ENCODE results near the gene TAF6L. TPM values are rescaled to one million over a fixed set of nuclear protein-coding genes. Genes with fewer than 3 reads are reported as not detected.
A peak's percentile ranks its signal among the peaks of the same experiment; 100 is the strongest.

The TAF6L gene
- total RNA-seq, 4 donors from 2014 or later = 6.8 to 34.3 (median 24.1) TPM

DNA sequence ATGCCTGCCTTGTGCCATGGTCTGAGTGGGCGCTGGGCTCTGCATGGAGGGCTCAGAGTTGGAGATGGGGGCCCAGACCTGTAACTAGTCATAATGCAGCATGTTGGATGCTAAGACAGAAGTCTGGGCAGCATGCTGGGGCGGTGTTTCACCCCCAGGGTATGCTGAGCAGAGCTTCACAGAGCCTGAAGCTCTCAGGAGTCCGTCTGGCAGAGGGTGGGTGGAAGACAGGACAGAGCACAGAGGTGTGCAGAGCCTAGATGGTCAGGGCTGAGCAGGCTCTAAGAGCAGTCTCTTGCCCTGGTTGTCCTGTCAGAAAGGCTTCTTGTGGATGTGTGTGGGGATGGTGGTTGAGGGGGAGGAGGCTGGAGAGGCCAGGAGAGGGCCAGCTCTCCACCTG, 7.2 kb downstream of the TAF6L start:
- no peaks in the 10 kb centered on the region for H3K36me3 ChIP-seq

DNA sequence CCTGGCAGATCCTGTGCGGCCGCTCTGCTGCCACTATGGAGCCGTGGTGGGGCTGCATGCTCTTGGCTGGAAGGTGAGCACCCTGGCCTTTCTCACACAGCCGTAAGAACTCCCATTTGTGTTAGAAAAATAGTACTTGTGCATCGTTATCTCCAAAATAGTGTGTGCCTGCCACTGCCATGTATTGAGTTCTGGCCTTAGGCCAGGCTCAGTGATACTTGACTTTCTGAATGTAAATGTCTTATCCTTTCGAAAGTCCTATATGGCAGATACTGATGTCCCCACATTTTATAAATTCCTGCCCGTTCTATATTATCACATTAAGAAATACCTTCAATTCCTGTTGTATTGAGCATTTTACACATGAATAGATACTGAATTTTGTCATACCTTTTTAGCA, 11.6 kb downstream of the TAF6L start:
- H3K4me3 ChIP-seq = no peak overlapping the region
- no peaks in the 10 kb centered on the region for H3K4me1 ChIP-seq
- no peaks in the 10 kb centered on the region for H3K36me3 ChIP-seq
- H3K9me3 ChIP-seq = no peaks in the 10 kb centered on the region
- intact Hi-C loops (cut with DNase I; ENCODE audit: low total_unique reads) = no loop called here
- DNase-seq = no peak
- TF ChIP-seq, protein P1, sequence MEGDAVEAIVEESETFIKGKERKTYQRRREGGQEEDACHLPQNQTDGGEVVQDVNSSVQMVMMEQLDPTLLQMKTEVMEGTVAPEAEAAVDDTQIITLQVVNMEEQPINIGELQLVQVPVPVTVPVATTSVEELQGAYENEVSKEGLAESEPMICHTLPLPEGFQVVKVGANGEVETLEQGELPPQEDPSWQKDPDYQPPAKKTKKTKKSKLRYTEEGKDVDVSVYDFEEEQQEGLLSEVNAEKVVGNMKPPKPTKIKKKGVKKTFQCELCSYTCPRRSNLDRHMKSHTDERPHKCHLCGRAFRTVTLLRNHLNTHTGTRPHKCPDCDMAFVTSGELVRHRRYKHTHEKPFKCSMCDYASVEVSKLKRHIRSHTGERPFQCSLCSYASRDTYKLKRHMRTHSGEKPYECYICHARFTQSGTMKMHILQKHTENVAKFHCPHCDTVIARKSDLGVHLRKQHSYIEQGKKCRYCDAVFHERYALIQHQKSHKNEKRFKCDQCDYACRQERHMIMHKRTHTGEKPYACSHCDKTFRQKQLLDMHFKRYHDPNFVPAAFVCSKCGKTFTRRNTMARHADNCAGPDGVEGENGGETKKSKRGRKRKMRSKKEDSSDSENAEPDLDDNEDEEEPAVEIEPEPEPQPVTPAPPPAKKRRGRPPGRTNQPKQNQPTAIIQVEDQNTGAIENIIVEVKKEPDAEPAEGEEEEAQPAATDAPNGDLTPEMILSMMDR (IDR thresholded peaks at IDR 0.05) = no peak
- TF ChIP-seq POLR2A (IDR thresholded peaks at IDR 0.05) = no peak
- no peak overlapping the region for H3K27ac ChIP-seq
- H3K27me3 ChIP-seq = no peaks in the 10 kb centered on the region

More for the DNA sequence above, 7.2 kb downstream of the TAF6L start:
- Histone ChIP-seq H3K27me3 (no peaks in the 10 kb centered on the region), H3K4me1 (no peaks in the 10 kb centered on the region), H3K9me3 (no peaks in the 10 kb centered on the region), H3K27ac (no peak overlapping the region), H3K4me3 (no peak overlapping the region)
- TF ChIP-seq, protein P1 (IDR thresholded peaks at IDR 0.05) = no peak
- TF ChIP-seq POLR2A (IDR thresholded peaks at IDR 0.05) = no peak
- no peak for DNase-seq
- intact Hi-C loops (cut with DNase I; ENCODE audit: low total_unique reads) = no loop called here

DNA sequence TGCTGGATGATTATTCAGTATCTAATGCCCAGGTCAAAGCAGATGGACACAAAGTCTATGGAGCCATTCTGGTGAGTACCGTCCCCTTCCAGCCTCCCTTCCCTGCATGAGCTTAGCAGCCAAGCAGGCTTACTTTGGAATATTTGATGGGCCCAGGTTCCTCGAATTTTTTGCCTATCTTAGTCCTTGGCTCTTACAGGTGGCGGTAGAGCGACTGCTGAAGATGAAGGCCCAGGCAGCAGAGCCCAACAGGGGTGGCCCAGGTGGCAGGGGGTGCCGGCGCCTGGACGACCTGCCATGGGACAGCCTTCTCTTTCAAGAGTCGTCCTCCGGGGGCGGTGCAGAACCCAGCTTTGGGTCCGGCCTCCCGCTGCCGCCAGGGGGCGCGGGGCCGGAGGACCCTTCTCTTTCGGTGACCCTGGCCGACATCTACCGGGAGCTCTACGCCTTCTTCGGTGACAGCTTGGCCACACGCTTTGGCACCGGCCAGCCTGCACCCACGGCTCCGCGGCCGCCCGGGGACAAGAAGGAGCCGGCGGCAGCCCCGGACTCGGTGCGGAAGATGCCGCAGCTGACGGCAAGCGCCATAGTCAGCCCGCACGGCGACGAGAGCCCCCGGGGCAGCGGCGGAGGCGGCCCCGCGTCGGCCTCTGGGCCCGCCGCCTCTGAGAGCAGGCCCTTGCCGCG, 15.3 kb downstream of the TAF6L start:
- intact Hi-C loops (cut with DNase I; ENCODE audit: low total_unique reads) = loop anchor here (2.0 kb wide), 1 partner anchor 76 kb away; no protein-coding TSS in a partner anchor
- no peaks in the 10 kb centered on the region for H3K9me3 ChIP-seq
- TF ChIP-seq, protein P1 (IDR thresholded peaks at IDR 0.05) = peak; percentile 96 to 98 (median 96)
- no peak for TF ChIP-seq POLR2A (IDR thresholded peaks at IDR 0.05)
- H3K27me3 ChIP-seq = no peaks in the 10 kb centered on the region
- H3K36me3 ChIP-seq = no peaks in the 10 kb centered on the region
- no peaks in the 10 kb centered on the region for H3K4me1 ChIP-seq
- DNase-seq = peak; percentile 87 to 88
- H3K4me3 ChIP-seq = peak overlapping the region; percentile 84 to 96
- H3K27ac ChIP-seq = peak overlapping the region; percentile 96 to 97

DNA sequence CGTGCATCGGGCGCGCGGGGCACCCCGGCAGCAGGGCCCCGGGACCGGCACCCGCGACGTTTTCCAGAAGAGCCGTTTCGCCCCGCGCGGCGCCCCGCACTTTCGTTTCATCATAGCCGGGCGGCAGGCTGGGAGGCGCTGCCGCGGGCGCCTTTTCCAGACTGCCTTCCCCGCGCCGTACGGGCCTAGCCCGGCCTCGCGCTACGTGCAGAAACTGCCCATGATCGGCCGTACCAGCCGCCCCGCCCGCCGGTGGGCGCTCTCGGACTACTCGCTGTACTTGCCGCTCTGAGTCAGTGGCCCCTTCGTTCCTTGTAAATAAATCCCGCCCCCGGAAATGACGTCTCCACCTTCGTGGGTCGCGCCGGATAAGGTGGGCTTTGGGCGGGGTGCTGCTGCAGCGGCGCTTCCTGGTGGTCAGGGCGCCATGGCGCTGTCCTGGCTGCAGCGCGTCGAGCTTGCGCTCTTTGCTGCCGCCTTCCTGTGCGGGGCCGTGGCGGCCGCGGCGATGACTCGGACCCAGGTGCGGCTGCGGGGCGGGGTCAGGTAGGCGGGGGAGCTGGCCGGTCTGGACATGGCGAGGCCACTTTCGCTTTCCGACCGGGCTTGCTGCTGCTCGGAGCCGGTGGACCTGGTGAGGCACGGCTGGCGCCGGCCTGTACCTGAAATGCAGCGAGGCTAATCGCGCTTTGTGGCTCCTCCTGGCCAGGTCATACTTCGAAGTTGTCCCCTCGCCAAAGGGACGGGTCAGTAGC, 16.0 kb downstream of the TAF6L start, which contains the start of gene TMEM179B:
Gene TMEM179B, plus strand, starts transcription at position 398 of the 755 bp plus-strand sequence. Its CDS starts 30 bp downstream, at position 428.
- Histone ChIP-seq H3K9me3 (no peaks in the 10 kb centered on the region), H3K4me1 (peaks cover 0 to 2% of the 10 kb centered on the region in 2 donors), H3K4me3 (peak within 1 kb of the TSS; percentile 84 to 96), H3K27ac (peak within 1 kb of the TSS; percentile 96 to 97), H3K27me3 (no peaks in the 10 kb centered on the region), H3K36me3 (no peaks in the 10 kb centered on the region)
- TF ChIP-seq POLR2A (IDR thresholded peaks at IDR 0.05) = peak; percentile 96 to 98
- TF ChIP-seq, protein P1 (IDR thresholded peaks at IDR 0.05) = peak in 3 of 4 experiments; percentile 61 to 67 (median 61)
- intact Hi-C loops (cut with DNase I; ENCODE audit: low total_unique reads) = loop anchor here (2.0 kb wide), 1 partner anchor 76 kb away; no protein-coding TSS in a partner anchor
- DNase-seq = peak; percentile 96 to 99

DNA sequence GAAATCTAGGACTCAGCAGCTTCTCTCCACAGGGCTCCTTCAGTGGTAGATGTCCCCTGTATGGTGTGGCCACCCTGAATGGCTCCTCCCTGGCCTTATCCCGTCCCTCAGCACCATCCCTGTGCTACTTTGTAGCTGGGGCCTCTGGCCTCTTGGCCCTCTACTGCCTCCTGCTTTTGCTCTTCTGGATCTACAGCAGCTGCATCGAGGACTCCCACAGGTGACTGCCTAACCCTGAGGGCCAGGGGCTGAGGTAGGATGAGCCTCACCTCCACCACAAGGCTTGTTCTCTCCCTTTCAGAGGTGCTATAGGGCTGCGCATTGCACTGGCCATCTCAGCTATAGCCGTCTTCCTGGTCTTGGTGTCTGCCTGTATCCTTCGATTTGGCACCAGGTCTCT, 17.8 kb downstream of the TAF6L start:
- Histone ChIP-seq H3K4me1 (peaks cover 0 to 5% of the 10 kb centered on the region in 2 donors), H3K36me3 (no peaks in the 10 kb centered on the region)
- no peak for TF ChIP-seq POLR2A (IDR thresholded peaks at IDR 0.05)
- TF ChIP-seq, protein P1 (IDR thresholded peaks at IDR 0.05) = no peak

More for the DNA sequence above, 17.8 kb downstream of the TAF6L start:
- no peak for DNase-seq
- Histone ChIP-seq H3K9me3 (no peaks in the 10 kb centered on the region), H3K4me3 (no peak overlapping the region), H3K27ac (no peak overlapping the region), H3K27me3 (no peaks in the 10 kb centered on the region)
- intact Hi-C loops (cut with DNase I; ENCODE audit: low total_unique reads) = no loop called here
